RPMI8226 (cell line): ENCODE measurements around the gene MAGEA2.

Source experiments
- DNase-seq: peaks from one replicate; pipeline ENCODE4 v3.0.0-alpha.2; 2015

The MAGEA2 gene

GRCh38 chrX:152700390-152700789 is 53.3 kb downstream of the MAGEA2 start:
- DNase-seq: peak; percentile 4
